ENCODE results near the gene YBEY. TPM values are rescaled to one million over a fixed set of nuclear protein-coding genes. Genes with fewer than 3 reads are reported as not detected.

YBEY gene
- polyA plus RNA-seq, 1 of the 3 experiments (the other 2 are of a cell fraction) = 47.5 TPM

DNA sequence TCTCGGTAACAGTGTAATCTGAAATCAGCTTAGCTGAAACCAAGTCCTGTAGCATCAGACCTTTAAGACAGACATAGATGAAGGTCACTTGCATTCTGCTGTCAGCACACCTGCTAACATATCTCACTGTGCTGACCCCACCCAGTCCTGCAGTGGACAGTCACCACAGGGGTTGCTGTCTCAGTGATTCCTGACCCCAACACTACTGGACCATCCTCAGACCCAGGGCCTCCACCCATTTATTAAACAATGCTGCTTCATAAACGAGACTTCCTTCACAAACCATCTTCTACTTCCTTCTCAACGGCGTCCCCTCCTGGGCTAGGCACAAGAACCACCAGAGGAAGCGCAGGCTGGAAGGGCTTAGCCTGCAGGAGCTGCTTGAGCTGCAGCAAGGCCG lies 39.8 kb upstream of the YBEY start:
- no peaks in the 10 kb centered on the region for H3K27me3 ChIP-seq (ENCODE audit: insufficient read depth)
- H3K4me1 ChIP-seq (ENCODE audit: control insufficient read depth in 1 of 2, insufficient read depth in 2 of 2, low read depth in 1 of 2, low read length in 1 of 2) = peaks cover 0 to 3% of the 10 kb centered on the region in 2 experiments; a peak in 1 of 4 replicates
- no peak overlapping the region for H3K4me2 ChIP-seq
- H3K4me3 ChIP-seq (ENCODE audit: low read depth in 2 of 2, low read length in 1 of 2) = no peak overlapping the region
- WGBS (ENCODE audit: low lambda C conversion rate) = 92% methylated on average over 6 of the region's 6 CpGs
- no peaks in the 10 kb centered on the region for H3K79me2 ChIP-seq (ENCODE audit: insufficient read depth)
- H3K9me2 ChIP-seq = no peaks in the 10 kb centered on the region
- H2AFZ ChIP-seq (ENCODE audit: low read depth) = no peak overlapping the region
- no peaks in the 10 kb centered on the region for H4K20me1 ChIP-seq (ENCODE audit: insufficient read depth)
- peaks cover 82 to 92% of the 10 kb centered on the region in 2 experiments for H3K36me3 ChIP-seq (replicated peaks in 1 of 2; ENCODE audit: control insufficient read depth in 1 of 2, insufficient read depth in 2 of 2, low read length in 1 of 2)
- POLR2A ChIA-PET = no interaction called here
- no peak for DNase-seq
- no peak overlapping the region for H3K9ac ChIP-seq
- peaks cover 7% of the 10 kb centered on the region for H3F3A ChIP-seq (replicated peaks; ENCODE audit: insufficient read depth)
- TF ChIP-seq, protein P1, sequence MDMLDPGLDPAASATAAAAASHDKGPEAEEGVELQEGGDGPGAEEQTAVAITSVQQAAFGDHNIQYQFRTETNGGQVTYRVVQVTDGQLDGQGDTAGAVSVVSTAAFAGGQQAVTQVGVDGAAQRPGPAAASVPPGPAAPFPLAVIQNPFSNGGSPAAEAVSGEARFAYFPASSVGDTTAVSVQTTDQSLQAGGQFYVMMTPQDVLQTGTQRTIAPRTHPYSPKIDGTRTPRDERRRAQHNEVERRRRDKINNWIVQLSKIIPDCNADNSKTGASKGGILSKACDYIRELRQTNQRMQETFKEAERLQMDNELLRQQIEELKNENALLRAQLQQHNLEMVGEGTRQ (IDR thresholded peaks at IDR 0.05; ENCODE audit: borderline replicate concordance, low read depth, low read length) = no peak
- TF ChIP-seq MXI1 (IDR thresholded peaks at IDR 0.05; ENCODE audit: low read depth, low read length) (no peak), GABPA (IDR thresholded peaks at IDR 0.05; ENCODE audit: low read depth) (no peak), ELF1 (IDR thresholded peaks at IDR 0.05) (no peak)
- TF ChIP-seq, protein P2, sequence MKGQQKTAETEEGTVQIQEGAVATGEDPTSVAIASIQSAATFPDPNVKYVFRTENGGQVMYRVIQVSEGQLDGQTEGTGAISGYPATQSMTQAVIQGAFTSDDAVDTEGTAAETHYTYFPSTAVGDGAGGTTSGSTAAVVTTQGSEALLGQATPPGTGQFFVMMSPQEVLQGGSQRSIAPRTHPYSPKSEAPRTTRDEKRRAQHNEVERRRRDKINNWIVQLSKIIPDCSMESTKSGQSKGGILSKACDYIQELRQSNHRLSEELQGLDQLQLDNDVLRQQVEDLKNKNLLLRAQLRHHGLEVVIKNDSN (IDR thresholded peaks at IDR 0.05; ENCODE audit: borderline replicate concordance, low read depth) = no peak
- TF ChIP-seq, protein P3, sequence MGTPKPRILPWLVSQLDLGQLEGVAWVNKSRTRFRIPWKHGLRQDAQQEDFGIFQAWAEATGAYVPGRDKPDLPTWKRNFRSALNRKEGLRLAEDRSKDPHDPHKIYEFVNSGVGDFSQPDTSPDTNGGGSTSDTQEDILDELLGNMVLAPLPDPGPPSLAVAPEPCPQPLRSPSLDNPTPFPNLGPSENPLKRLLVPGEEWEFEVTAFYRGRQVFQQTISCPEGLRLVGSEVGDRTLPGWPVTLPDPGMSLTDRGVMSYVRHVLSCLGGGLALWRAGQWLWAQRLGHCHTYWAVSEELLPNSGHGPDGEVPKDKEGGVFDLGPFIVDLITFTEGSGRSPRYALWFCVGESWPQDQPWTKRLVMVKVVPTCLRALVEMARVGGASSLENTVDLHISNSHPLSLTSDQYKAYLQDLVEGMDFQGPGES (IDR thresholded peaks at IDR 0.05; ENCODE audit: low read depth, low read length) = no peak
- CTCF ChIA-PET = interaction anchor here (1.6 kb wide), 1 partner anchor 93 kb away, joined by 6 read pairs; no protein-coding TSS in a partner anchor
- H3K9me3 ChIP-seq = no peaks in the 10 kb centered on the region
- H3K27ac ChIP-seq (ENCODE audit: low read depth in 2 of 2, low read length in 1 of 2) = no peak overlapping the region; a peak in 1 of 4 replicates

DNA sequence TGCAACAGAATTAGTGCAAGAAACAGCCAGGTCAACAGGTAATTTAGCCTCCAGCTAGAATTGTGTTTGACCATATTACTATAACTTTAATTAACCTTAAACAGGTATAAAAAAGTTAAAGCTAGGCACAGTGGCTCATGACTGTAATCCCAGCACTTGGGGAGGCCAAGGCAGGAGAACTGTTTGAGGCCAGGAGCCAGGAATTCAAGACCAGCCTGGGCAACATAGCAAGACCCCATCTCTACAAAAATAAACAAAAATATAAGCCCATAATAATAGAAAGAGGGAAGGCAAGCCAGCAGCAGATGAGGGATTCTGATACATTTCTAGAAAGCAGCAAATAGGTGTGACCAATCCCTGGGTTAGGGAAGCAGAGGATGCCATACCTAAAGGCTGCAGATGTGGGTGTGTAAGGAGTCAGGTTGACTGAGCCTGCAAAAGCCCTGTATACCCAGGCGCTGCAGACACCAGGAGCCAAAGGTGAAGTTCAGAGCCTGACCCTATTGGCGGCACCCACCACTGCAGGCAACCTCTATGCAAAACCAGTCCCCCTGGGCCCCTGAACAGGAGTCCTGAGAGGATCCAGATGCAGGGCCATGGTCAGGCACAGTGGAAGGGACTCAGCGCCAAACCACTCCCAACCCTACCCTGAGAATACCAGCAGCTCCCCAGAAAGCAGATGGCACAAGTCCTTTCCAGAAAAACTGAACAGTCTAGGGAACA lies 38.3 kb upstream of the YBEY start:
- H3K79me2 ChIP-seq (ENCODE audit: insufficient read depth) = no peaks in the 10 kb centered on the region
- no peak for DNase-seq
- peaks cover 0 to 3% of the 10 kb centered on the region in 2 experiments; a peak in 1 of 4 replicates for H3K4me1 ChIP-seq (ENCODE audit: control insufficient read depth in 1 of 2, insufficient read depth in 2 of 2, low read depth in 1 of 2, low read length in 1 of 2)
- H3K4me2 ChIP-seq = no peak overlapping the region
- peaks cover 9% of the 10 kb centered on the region for H3F3A ChIP-seq (replicated peaks; ENCODE audit: insufficient read depth)
- CTCF ChIA-PET = interaction anchor here (0.7 to 1.2 kb wide), 2 partner anchors 14 to 105 kb away, joined by 3 to 6 read pairs; no protein-coding TSS in a partner anchor
- H3K4me3 ChIP-seq (ENCODE audit: low read depth in 2 of 2, low read length in 1 of 2) = no peak overlapping the region
- no peak overlapping the region; a peak in 1 of 4 replicates for H3K27ac ChIP-seq (ENCODE audit: low read depth in 2 of 2, low read length in 1 of 2)
- H3K9me2 ChIP-seq = no peaks in the 10 kb centered on the region
- no peaks in the 10 kb centered on the region for H3K27me3 ChIP-seq (ENCODE audit: insufficient read depth)
- 94% methylated on average over 2 of the region's 3 CpGs for WGBS (ENCODE audit: low lambda C conversion rate)
- no peak overlapping the region for H3K9ac ChIP-seq
- H2AFZ ChIP-seq (ENCODE audit: low read depth) = no peak overlapping the region
- no peaks in the 10 kb centered on the region for H3K9me3 ChIP-seq
- H4K20me1 ChIP-seq (ENCODE audit: insufficient read depth) = no peaks in the 10 kb centered on the region
- POLR2A ChIA-PET = no interaction called here
- H3K36me3 ChIP-seq (replicated peaks in 1 of 2; ENCODE audit: control insufficient read depth in 1 of 2, insufficient read depth in 2 of 2, low read length in 1 of 2) = peaks cover 78 to 81% of the 10 kb centered on the region in 2 experiments
- TF ChIP-seq JUND (IDR thresholded peaks at IDR 0.05) (no peak), GATA2 (CRISPR knock-in tag; IDR thresholded peaks at IDR 0.05) (no peak), TAF1 (IDR thresholded peaks at IDR 0.05; ENCODE audit: borderline replicate concordance, low read depth, low read length) (no peak), GABPA (IDR thresholded peaks at IDR 0.05; ENCODE audit: low read depth) (no peak), FOSL2 (IDR thresholded peaks at IDR 0.05; ENCODE audit: borderline replicate concordance, low read depth) (no peak), TEAD4 (IDR thresholded peaks at IDR 0.05; ENCODE audit: borderline replicate concordance, insufficient read depth) (no peak), NFIC (IDR thresholded peaks at IDR 0.05; ENCODE audit: borderline replicate concordance) (no peak), NRF1 (IDR thresholded peaks at IDR 0.05; ENCODE audit: low read depth, low read length) (no peak), CHD2 (IDR thresholded peaks at IDR 0.05; ENCODE audit: low read length, partially characterized antibody) (no peak), RXRA (IDR thresholded peaks at IDR 0.05; ENCODE audit: borderline replicate concordance, low read depth) (no peak), SIN3A (IDR thresholded peaks at IDR 0.05; ENCODE audit: borderline replicate concordance, low read depth, low read length) (no peak), ELF1 (IDR thresholded peaks at IDR 0.05) (no peak)
- TF ChIP-seq, protein P4, sequence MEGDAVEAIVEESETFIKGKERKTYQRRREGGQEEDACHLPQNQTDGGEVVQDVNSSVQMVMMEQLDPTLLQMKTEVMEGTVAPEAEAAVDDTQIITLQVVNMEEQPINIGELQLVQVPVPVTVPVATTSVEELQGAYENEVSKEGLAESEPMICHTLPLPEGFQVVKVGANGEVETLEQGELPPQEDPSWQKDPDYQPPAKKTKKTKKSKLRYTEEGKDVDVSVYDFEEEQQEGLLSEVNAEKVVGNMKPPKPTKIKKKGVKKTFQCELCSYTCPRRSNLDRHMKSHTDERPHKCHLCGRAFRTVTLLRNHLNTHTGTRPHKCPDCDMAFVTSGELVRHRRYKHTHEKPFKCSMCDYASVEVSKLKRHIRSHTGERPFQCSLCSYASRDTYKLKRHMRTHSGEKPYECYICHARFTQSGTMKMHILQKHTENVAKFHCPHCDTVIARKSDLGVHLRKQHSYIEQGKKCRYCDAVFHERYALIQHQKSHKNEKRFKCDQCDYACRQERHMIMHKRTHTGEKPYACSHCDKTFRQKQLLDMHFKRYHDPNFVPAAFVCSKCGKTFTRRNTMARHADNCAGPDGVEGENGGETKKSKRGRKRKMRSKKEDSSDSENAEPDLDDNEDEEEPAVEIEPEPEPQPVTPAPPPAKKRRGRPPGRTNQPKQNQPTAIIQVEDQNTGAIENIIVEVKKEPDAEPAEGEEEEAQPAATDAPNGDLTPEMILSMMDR (IDR thresholded peaks at IDR 0.05) = no peak
- TF ChIP-seq, protein P5, sequence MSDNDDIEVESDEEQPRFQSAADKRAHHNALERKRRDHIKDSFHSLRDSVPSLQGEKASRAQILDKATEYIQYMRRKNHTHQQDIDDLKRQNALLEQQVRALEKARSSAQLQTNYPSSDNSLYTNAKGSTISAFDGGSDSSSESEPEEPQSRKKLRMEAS (IDR thresholded peaks at IDR 0.05; ENCODE audit: low read depth) = no peak
